BJ (cell line): Measurements from ENCODE around the gene ZSCAN23. TPM values are rescaled to one million over a fixed set of nuclear protein-coding genes. Genes with fewer than 3 reads are reported as not detected.
A peak's percentile ranks its signal among the peaks of the same experiment; 100 is the strongest.

Experiments
- CTCF ChIA-PET: fragments of 350-600 bp; formaldehyde crosslinking; extraction: SDS; loops from one replicate; lab custom pipeline; 2021; ENCODE audit warnings: antibody characterized with exemption, inconsistent platforms; lab: Yijun Ruan, JAX
- POLR2A ChIA-PET: fragments of 300-600 bp; sonication (Branson Sonifier 250); formaldehyde crosslinking; extraction: SDS; loops from one replicate; lab custom pipeline; 2021; ENCODE audit warnings: antibody characterized with exemption; lab: Charles Lee
- DNase-seq: peaks from one replicate; pipeline ENCODE4 v3.0.0-alpha.2; 2011; ENCODE audit warnings: low read depth
- H3K27me3 ChIP-seq: 2 replicates; pipeline ENCODE4 v1.6.0; 2011; ENCODE audit warnings: low read length; ENCODE audit not compliant: control insufficient read depth, insufficient read depth
- H3K36me3 ChIP-seq: 2 replicates; pipeline ENCODE4 v1.5.1; 2011; ENCODE audit warnings: low read length; ENCODE audit not compliant: control insufficient read depth, insufficient read depth
- H3K4me3 ChIP-seq: 2 replicates; pipeline ENCODE4 v1.5.1; 2011; ENCODE audit warnings: low read depth, mild to moderate bottlenecking, control low read depth, low read length
- polyA minus RNA-seq: library from RNA; depleted of rRNA, polyadenylated mRNA; stranded (reverse); fragments of >200 nt; gene quantifications from 2 replicates; pipeline ENCODE4 v1.2.3, GENCODE V29; 2011; rRNA and poly(A)+ RNA removed
- polyA plus RNA-seq: library from polyadenylated mRNA; depleted of rRNA; stranded (reverse); fragments of >200 nt; gene quantifications from 2 replicates; pipeline ENCODE4 v1.2.3, GENCODE V29; 2011; rRNA removed
- TF ChIP-seq, protein P1 (sequence below): IDR thresholded peaks from 2 replicates; pipeline ENCODE4 v1.5.1; 2011; ENCODE audit warnings: low read depth, mild to moderate bottlenecking, control low read depth, inconsistent platforms, low read length, moderate library complexity; ENCODE audit not compliant: insufficient read depth

ZSCAN23 gene
- polyA plus RNA-seq (1.8 and 2.3 TPM in 2 replicates), polyA minus RNA-seq (2.7 and 2.9 TPM in 2 replicates)

DNA sequence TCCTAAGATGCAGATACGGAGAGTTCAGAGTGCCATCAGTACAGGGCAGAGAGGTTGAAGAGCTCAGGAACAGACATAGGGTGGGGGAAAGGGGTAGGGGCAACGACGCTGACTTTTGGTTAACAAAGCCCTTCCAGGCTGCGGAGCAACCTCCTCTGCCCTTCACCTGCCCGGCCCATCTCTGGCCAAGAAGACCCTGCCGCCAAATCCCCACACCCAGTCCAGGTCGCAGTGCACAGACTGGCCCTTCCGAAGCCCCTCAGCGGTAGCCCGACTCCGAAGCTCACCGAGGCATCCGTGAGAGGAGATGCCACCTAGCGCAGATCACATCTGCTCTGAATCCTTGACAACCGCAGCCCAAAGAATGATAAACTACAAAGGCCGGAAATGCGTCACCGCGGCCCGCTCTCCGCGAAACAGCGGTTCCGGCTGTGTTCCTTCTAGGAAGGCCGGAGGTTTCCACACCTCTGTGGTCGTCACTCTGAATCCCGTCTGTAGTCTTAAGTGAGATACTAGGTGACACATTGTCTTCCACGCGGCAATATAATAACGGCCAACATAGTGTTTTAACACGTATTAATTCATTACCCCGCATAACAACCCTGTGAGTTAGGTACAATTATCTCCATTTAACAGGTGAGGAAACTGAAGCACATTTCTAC, at the start of gene ZSCAN23:
TSS of gene ZSCAN23 (minus strand) at position 380 of the 662 bp plus-strand sequence. CDS start 7,225 bp downstream, outside the sequence.
- CTCF ChIA-PET, result no interaction called here
- no peaks in the 10 kb centered on the region for H3K36me3 ChIP-seq
- peak; percentile 21 for DNase-seq
- no peaks in the 10 kb centered on the region for H3K27me3 ChIP-seq
- POLR2A ChIA-PET, result no interaction called here
- TF ChIP-seq, protein P1, sequence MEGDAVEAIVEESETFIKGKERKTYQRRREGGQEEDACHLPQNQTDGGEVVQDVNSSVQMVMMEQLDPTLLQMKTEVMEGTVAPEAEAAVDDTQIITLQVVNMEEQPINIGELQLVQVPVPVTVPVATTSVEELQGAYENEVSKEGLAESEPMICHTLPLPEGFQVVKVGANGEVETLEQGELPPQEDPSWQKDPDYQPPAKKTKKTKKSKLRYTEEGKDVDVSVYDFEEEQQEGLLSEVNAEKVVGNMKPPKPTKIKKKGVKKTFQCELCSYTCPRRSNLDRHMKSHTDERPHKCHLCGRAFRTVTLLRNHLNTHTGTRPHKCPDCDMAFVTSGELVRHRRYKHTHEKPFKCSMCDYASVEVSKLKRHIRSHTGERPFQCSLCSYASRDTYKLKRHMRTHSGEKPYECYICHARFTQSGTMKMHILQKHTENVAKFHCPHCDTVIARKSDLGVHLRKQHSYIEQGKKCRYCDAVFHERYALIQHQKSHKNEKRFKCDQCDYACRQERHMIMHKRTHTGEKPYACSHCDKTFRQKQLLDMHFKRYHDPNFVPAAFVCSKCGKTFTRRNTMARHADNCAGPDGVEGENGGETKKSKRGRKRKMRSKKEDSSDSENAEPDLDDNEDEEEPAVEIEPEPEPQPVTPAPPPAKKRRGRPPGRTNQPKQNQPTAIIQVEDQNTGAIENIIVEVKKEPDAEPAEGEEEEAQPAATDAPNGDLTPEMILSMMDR, result no peak
- H3K4me3 ChIP-seq, result peak within 1 kb of the TSS; percentile 56

DNA sequence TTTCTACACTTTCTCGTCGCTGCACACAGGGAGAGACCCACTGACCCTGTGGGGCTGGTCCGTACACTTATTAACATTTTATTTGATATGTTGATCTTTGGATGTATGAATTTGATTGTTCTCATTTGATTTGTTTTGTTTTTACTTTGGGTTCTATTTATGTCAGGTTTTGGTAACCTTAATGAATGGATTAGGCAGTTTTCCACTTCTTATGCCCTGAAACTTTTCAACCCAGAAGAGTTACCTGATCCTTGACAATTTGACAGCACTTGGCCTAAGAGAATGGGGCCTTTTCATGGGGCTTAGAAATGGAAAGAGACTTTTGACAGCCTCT, 48.7 kb upstream of the ZSCAN23 start:
- no peaks in the 10 kb centered on the region for H3K36me3 ChIP-seq
- TF ChIP-seq, protein P1, result no peak
- CTCF ChIA-PET, result no interaction called here
- DNase-seq, result no peak
- H3K27me3 ChIP-seq, result no peaks in the 10 kb centered on the region
- no peak overlapping the region for H3K4me3 ChIP-seq
- POLR2A ChIA-PET, result no interaction called here

DNA sequence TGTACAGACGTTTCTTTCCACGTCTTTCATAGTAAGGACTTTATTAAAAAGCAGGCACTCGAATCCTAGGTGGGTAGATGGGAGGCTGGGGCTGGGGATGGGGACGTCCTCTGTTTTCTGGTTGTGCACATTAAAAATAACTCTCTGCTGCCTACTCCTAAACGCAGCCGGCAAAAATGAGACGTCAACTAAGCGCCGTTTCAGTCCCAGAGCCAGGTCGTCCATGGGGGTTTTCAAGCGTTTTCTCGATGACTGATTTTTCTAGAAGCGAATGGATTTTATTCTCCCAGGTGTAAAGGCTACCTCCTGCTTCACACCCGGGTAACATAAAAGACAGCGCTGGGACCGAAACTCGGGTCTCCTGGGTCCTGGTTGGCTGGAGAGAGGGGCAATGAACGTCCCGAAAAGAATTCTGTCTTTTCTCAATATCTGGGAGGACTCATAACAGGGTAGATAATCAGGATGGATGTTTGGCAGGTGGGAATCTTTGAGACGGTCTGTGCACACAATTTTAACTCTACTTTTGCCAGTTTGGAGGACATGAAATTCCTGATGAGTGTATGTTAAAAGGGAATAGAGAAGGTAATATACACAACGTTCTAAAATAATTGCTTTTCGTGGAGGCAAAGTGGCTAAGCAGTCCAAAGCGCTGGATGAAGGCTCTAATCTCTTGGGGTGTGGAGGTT, 47.1 kb upstream of the ZSCAN23 start:
- H3K4me3 ChIP-seq, result peak overlapping the region; percentile 57
- TF ChIP-seq, protein P1, result no peak
- POLR2A ChIA-PET, result no interaction called here
- no peaks in the 10 kb centered on the region for H3K27me3 ChIP-seq
- CTCF ChIA-PET, result no interaction called here
- no peak for DNase-seq
- H3K36me3 ChIP-seq, result no peaks in the 10 kb centered on the region

DNA sequence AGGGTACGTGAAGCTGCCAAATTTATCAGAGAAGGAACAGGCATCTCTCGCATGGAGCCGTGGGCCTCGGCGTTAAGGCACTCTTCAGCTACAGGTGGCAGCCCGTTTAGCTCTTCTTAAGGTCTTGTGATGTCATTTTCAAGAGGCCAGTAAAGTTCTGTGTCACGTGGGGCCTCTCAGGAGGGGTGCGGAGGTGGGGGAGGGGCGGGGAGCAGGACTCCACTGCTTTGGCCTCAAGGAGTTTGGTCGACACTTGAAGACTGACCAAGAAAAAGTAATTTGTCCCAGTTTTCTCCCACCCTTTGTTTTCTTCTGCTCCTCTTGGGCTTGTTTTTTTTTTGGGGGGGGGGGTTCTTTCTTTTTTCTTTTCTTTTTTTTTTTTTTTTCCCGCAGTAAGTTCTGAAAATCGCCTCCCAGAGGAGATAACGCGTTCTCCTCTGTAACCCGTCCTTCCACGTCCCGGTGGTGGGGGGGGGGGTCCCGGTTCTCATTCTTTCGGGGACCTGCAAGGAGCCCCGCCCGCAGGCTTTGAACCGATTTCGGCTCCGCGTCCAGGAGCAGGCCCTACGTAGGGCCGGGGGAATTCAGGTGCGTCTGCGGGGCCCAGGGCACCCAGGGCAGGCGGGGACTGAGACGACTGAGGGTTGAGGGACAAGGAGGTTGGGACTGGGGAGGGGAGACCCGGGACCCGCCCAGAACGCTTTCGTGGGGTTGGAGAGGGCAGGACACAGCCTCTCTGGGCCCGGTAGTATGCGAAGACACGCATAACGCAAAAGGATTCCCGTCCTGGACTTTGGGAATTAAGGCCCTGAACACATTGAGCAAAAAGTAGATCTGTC, 46.3 kb upstream of the ZSCAN23 start:
- Histone ChIP-seq H3K4me3 (peak overlapping the region; percentile 57), H3K36me3 (no peaks in the 10 kb centered on the region), H3K27me3 (no peaks in the 10 kb centered on the region)
- no peak for DNase-seq
- POLR2A ChIA-PET, result no interaction called here
- TF ChIP-seq, protein P1, result no peak
- CTCF ChIA-PET, result interaction anchor here (2.0 kb wide), 1 partner anchor 11 kb away, joined by 6 read pairs; no protein-coding TSS in a partner anchor

DNA sequence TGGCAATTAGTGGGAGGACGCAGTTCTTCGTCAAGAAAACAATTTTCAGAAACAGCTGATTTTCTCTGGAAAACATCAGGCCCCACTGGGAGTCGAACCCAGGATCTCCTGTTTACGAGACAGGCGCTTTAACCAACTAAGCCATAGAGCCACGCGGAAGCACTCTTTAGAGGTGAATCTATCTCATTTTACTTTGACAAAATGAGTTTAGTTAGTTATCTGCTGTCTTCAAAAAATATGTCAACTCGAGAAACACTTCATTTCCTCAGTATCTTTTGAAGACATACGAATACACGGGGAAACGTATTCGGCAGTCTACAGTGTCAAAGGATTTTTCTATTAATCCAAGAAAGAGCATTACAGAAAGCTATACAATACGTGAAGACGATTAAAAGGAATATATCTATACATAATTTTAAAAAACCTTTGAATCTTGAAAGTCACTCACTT, 45.6 kb upstream of the ZSCAN23 start:
- TF ChIP-seq, protein P1, result no peak
- no peak for DNase-seq
- no peaks in the 10 kb centered on the region for H3K27me3 ChIP-seq
- peak overlapping the region; percentile 57 for H3K4me3 ChIP-seq
- POLR2A ChIA-PET, result no interaction called here
- no peaks in the 10 kb centered on the region for H3K36me3 ChIP-seq
- CTCF ChIA-PET, result interaction anchor here (2.0 kb wide), 1 partner anchor 10 kb away, joined by 6 read pairs; no protein-coding TSS in a partner anchor
